Neuron (in vitro differentiated cells): Measurements from ENCODE around the gene TRIM17.
A peak's percentile ranks its signal among the peaks of the same experiment; 100 is the strongest.

ENCODE experiments used
- H2AFZ ChIP-seq: one replicate; pipeline ENCODE4 v1.6.1; 2013; ENCODE audit warnings: low read depth, mild to moderate bottlenecking, inconsistent platforms, low read length, moderate library complexity
- H3K27me3 ChIP-seq: one replicate; pipeline ENCODE4 v1.6.1; 2013; ENCODE audit warnings: low read length; ENCODE audit not compliant: insufficient read depth
- H3K36me3 ChIP-seq: one replicate; pipeline ENCODE4 v1.6.1; 2013; ENCODE audit warnings: low read length; ENCODE audit not compliant: insufficient read depth
- H3K4me1 ChIP-seq: one replicate; pipeline ENCODE4 v1.6.1; 2013; ENCODE audit warnings: low read length; ENCODE audit not compliant: insufficient read depth
- H3K4me3 ChIP-seq: 2 replicates; pipeline ENCODE4 v1.5.1; 2013; ENCODE audit warnings: mild to moderate bottlenecking, low read length, moderate library complexity
- H3K9me3 ChIP-seq: one replicate; pipeline ENCODE4 v1.6.1; 2013; ENCODE audit warnings: low read length

Gene TRIM17

GRCh38 chr1:228456252-228457016 is 39.8 kb upstream of the TRIM17 start:
- Histone ChIP-seq H3K27me3 (no peaks in the 10 kb centered on the region), H3K4me3 (peak overlapping the region; percentile 97), H3K36me3 (peaks cover 4% of the 10 kb centered on the region), H3K9me3 (no peaks in the 10 kb centered on the region), H2AFZ (no peak overlapping the region), H3K4me1 (peaks cover 19% of the 10 kb centered on the region)

DNA sequence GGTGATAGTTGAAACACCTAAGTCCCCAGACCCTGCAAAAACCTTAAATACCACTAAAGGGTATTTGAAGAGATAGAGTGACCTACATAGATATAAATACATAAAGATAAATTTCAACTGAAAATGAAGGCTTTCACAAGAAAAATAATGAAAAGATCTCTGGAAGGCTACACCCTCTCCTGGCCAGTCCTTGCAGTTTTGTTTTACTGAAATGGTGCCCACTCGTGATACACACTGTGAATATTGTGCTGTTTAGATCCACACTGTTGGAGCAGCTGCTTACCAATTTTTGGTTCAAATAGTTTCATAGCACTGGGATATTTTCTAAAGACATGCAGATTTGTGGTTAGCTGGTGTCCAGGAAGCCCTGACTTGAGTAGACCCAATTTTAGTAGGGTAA is 39.1 kb upstream of the TRIM17 start:
- H3K36me3 ChIP-seq = peaks cover 4% of the 10 kb centered on the region
- no peaks in the 10 kb centered on the region for H3K9me3 ChIP-seq
- peaks cover 17% of the 10 kb centered on the region for H3K4me1 ChIP-seq
- no peak overlapping the region for H2AFZ ChIP-seq
- H3K27me3 ChIP-seq = no peaks in the 10 kb centered on the region
- peak overlapping the region; percentile 97 for H3K4me3 ChIP-seq

GRCh38 chr1:228454238-228454637 is 37.6 kb upstream of the TRIM17 start:
- Histone ChIP-seq H3K9me3 (no peaks in the 10 kb centered on the region), H3K27me3 (no peaks in the 10 kb centered on the region), H3K4me1 (peaks cover 7% of the 10 kb centered on the region), H3K4me3 (no peak overlapping the region), H2AFZ (no peak overlapping the region), H3K36me3 (peaks cover 4% of the 10 kb centered on the region)

GRCh38 chr1:228453614-228454013 is 37.0 kb upstream of the TRIM17 start:
- H2AFZ ChIP-seq = no peak overlapping the region
- H3K27me3 ChIP-seq = no peaks in the 10 kb centered on the region
- H3K36me3 ChIP-seq = peaks cover 4% of the 10 kb centered on the region
- no peaks in the 10 kb centered on the region for H3K9me3 ChIP-seq
- H3K4me3 ChIP-seq = no peak overlapping the region
- H3K4me1 ChIP-seq = peaks cover 7% of the 10 kb centered on the region

GRCh38 chr1:228453022-228453560 is 36.4 kb upstream of the TRIM17 start:
- Histone ChIP-seq H3K36me3 (peaks cover 4% of the 10 kb centered on the region), H3K27me3 (no peaks in the 10 kb centered on the region), H3K9me3 (no peaks in the 10 kb centered on the region), H2AFZ (no peak overlapping the region), H3K4me3 (no peak overlapping the region), H3K4me1 (peaks cover 7% of the 10 kb centered on the region)

DNA sequence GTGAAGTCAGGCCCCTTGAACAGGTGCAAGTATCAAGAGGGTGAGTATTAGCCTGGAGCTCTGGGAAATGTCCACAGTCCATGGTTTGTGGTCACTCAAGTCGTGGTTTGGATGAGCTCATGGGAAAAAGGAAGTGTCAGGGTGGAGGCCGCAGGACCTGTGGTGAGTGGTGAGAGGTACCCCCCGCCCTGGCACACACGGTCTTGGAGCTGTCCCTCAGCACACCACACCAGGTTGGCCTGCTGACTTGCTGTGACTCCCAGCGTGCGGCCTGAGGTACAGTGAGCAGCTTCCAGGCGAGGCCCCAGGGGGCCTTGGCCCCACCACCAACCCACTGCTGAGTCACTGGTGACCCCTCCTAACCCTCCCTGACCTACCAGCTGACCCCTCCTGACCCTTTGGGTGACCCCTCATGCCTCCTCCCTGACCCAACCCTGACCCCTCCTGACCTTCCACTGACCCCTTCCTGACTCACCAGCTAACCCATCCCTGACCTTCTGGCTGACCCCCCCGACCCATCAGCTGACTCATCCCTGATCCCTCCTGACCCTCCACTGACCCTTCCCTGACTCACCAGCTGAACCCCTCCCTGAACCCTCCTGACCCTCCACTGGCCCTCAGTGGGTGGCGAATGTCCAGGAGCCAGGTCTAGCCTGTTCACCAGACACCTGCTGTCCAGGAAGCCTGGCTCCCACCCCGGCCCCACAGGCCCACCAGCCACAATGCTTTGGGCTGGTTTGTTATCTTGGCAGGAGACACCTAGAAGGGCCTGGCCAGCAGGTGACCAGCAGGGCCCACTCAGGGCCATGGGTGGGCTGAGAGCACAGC is 35.7 kb upstream of the TRIM17 start:
- Histone ChIP-seq H3K9me3 (no peaks in the 10 kb centered on the region), H3K4me3 (no peak overlapping the region), H3K4me1 (peaks cover 7% of the 10 kb centered on the region), H2AFZ (no peak overlapping the region), H3K27me3 (no peaks in the 10 kb centered on the region), H3K36me3 (peaks cover 4% of the 10 kb centered on the region)

GRCh38 chr1:228450200-228450599 is 33.5 kb upstream of the TRIM17 start:
- Histone ChIP-seq H3K36me3 (peaks cover 4% of the 10 kb centered on the region), H3K27me3 (no peaks in the 10 kb centered on the region), H2AFZ (no peak overlapping the region), H3K4me1 (peaks cover 13% of the 10 kb centered on the region), H3K4me3 (no peak overlapping the region), H3K9me3 (no peaks in the 10 kb centered on the region)

DNA sequence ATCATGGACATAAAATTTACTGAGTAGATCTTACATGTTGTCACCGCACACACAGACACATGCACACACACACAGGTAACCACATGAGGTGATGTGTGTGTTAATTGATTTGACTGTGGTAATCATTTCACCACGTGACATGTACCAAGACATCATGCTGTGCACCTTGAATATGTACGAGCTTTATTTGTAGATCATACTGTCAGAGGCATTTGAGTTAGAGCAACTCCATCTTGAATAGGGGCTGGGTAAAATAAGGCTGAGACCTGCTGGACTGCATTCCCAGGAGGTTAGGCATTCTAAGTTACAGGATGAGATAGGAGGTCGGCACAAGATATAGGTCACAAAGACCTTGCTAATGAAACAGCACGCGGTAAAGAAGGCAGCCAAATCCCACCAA is 31.7 kb upstream of the TRIM17 start:
- H3K36me3 ChIP-seq = no peaks in the 10 kb centered on the region
- H3K27me3 ChIP-seq = no peaks in the 10 kb centered on the region
- H2AFZ ChIP-seq = no peak overlapping the region
- H3K9me3 ChIP-seq = no peaks in the 10 kb centered on the region
- peaks cover 18% of the 10 kb centered on the region for H3K4me1 ChIP-seq
- no peak overlapping the region for H3K4me3 ChIP-seq

- H3K27me3 ChIP-seq = no peaks in the 10 kb centered on the region
- no peaks in the 10 kb centered on the region for H3K9me3 ChIP-seq
- H3K4me3 ChIP-seq = peak overlapping the region; percentile 52
- no peaks in the 10 kb centered on the region for H3K36me3 ChIP-seq
- H3K4me1 ChIP-seq = peaks cover 18% of the 10 kb centered on the region
- H2AFZ ChIP-seq = no peak overlapping the region
These were observed 30.2 kb upstream of the TRIM17 start for GRCh38 chr1:228446852-228447251.

- Histone ChIP-seq H3K27me3 (no peaks in the 10 kb centered on the region), H3K4me1 (peaks cover 18% of the 10 kb centered on the region), H3K4me3 (peak overlapping the region; percentile 52), H3K36me3 (no peaks in the 10 kb centered on the region), H2AFZ (peak overlapping the region; percentile 81), H3K9me3 (no peaks in the 10 kb centered on the region)
These were observed 29.4 kb upstream of the TRIM17 start for GRCh38 chr1:228445843-228446650.

DNA sequence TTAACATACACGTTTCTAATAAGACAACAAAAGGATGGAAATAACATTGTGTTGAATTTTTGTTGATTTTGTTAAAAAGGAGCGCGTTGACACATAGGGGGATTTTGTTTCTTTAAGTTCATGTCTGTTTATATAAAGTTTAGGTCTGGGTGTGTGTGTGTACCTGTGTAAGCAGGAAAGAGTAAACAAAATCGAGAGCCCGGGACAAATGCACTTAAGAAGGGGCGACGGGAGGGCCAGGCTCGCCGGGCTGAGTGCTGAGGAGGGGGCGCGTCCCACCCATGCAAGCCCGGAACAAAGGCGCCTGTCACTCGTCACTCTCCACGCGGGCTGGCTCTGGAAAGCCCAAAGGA is 28.8 kb upstream of the TRIM17 start:
- H2AFZ ChIP-seq = peak overlapping the region; percentile 81
- H3K27me3 ChIP-seq = no peaks in the 10 kb centered on the region
- peaks cover 18% of the 10 kb centered on the region for H3K4me1 ChIP-seq
- H3K4me3 ChIP-seq = peak overlapping the region; percentile 52
- no peaks in the 10 kb centered on the region for H3K36me3 ChIP-seq
- H3K9me3 ChIP-seq = no peaks in the 10 kb centered on the region

DNA sequence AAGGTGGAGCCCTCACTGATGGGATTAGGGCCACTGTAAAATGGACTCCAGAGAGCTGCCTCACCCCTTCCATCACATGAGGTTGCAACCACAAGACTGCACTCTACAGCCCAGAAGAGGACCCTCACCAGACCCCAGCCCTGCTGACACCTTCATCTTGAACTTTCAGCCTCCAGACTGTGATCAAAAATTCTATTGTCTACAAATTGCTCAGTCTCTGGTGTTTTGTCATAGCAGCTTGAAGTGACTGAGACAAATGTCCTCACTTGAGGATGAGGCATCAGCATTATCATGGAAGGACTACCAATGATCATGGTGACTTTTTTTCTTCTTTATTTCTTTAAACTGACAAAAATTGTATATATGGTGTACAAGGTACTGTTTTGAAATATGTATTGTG is 26.7 kb upstream of the TRIM17 start:
- H3K9me3 ChIP-seq = no peaks in the 10 kb centered on the region
- no peak overlapping the region for H2AFZ ChIP-seq
- no peaks in the 10 kb centered on the region for H3K36me3 ChIP-seq
- H3K4me3 ChIP-seq = no peak overlapping the region
- no peaks in the 10 kb centered on the region for H3K27me3 ChIP-seq
- peaks cover 18% of the 10 kb centered on the region for H3K4me1 ChIP-seq
